Neuronal stem cell (in vitro differentiated cells): Measurements from ENCODE around the gene USP36.
"Not testable (repeated sequence)": the region's sequence is repeated elsewhere in the genome, so short reads cannot be mapped to it uniquely, and the experiment has no call there.

Experiments
- DNase-seq: peaks from one replicate; pipeline ENCODE4 v3.0.0-alpha.2; 2013; ENCODE audit warnings: low spot score
- H2AFZ ChIP-seq: one replicate; pipeline ENCODE4 v1.6.1; 2013; ENCODE audit warnings: mild to moderate bottlenecking, low read length, inconsistent platforms
- H2AK5ac ChIP-seq: 2 replicates; pipeline ENCODE4 v1.6.1; 2013; ENCODE audit warnings: low read depth, mild to moderate bottlenecking, inconsistent platforms, low read length, moderate library complexity, mixed read lengths
- H2BK120ac ChIP-seq: 2 replicates; pipeline ENCODE4 v1.6.1; 2013; ENCODE audit warnings: low read depth, mild to moderate bottlenecking, inconsistent platforms, low read length, moderate library complexity, mixed read lengths
- H2BK12ac ChIP-seq: one replicate; pipeline ENCODE4 v1.6.1; 2013; ENCODE audit warnings: low read length, inconsistent platforms
- H2BK15ac ChIP-seq: 2 replicates; pipeline ENCODE4 v1.6.1; 2013; ENCODE audit warnings: mild to moderate bottlenecking, low read length, inconsistent platforms, mixed read lengths
- H2BK5ac ChIP-seq: one replicate; pipeline ENCODE4 v1.6.1; 2013; ENCODE audit warnings: inconsistent platforms, mild to moderate bottlenecking, low read length, moderate library complexity
- H3K14ac ChIP-seq: one replicate; pipeline ENCODE4 v1.6.1; 2013; ENCODE audit warnings: low read length, inconsistent platforms
- H3K18ac ChIP-seq: 2 replicates; pipeline ENCODE4 v1.6.1; 2013; ENCODE audit warnings: low read length, inconsistent platforms
- H3K23ac ChIP-seq: 2 replicates; pipeline ENCODE4 v1.6.1; 2013; ENCODE audit warnings: low read depth, mild to moderate bottlenecking, mixed read lengths, low read length, inconsistent platforms; ENCODE audit not compliant: poor library complexity
- H3K27ac ChIP-seq: replicated peaks from 3 replicates; pipeline ENCODE4 v1.5.1; 2013; ENCODE audit warnings: low read length, inconsistent platforms
- H3K27me3 ChIP-seq, 3 experiments: 2 replicates each; pipeline ENCODE4 v1.6.1; 2013; ENCODE audit warnings: low read length in 3 of 3, mild to moderate bottlenecking in 2 of 3, inconsistent platforms in 1 of 3, low read depth in 1 of 3, mixed read lengths in 1 of 3, moderate library complexity in 1 of 3; ENCODE audit not compliant: control insufficient read depth in 3 of 3, insufficient read depth in 3 of 3
- H3K36me3 ChIP-seq, 2 donors: replicated peaks in 1 of 2; 2 replicates each; pipeline ENCODE4 v1.6.1; 2013; ENCODE audit warnings: low read length in 2 of 2; ENCODE audit not compliant: control insufficient read depth in 2 of 2, insufficient read depth in 2 of 2
- H3K4ac ChIP-seq: 2 replicates; pipeline ENCODE4 v1.6.1; 2013; ENCODE audit warnings: inconsistent platforms, mild to moderate bottlenecking, low read length, moderate library complexity
- H3K4me1 ChIP-seq, 2 donors: 1 replicate in 1 of 2; 2 replicates in 1 of 2; pipeline ENCODE4 v1.6.1; 2013; ENCODE audit warnings: low read length in 2 of 2, low read depth in 1 of 2; ENCODE audit not compliant: control insufficient read depth in 2 of 2, insufficient read depth in 1 of 2
- H3K4me2 ChIP-seq: one replicate; pipeline ENCODE4 v1.6.1; 2013; ENCODE audit warnings: mild to moderate bottlenecking, low read length, inconsistent platforms; ENCODE audit not compliant: insufficient read depth, poor library complexity, severe bottlenecking
- H3K4me3 ChIP-seq, 2 donors: 2 replicates each; pipeline ENCODE4 v1.5.1; 2013; ENCODE audit warnings: low read length in 2 of 2, mild to moderate bottlenecking in 2 of 2, inconsistent platforms in 1 of 2, moderate library complexity in 1 of 2
- H3K79me1 ChIP-seq: one replicate; pipeline ENCODE4 v1.6.1; 2013; ENCODE audit warnings: low read depth, mild to moderate bottlenecking, inconsistent platforms, low read length, moderate library complexity
- H3K9ac ChIP-seq: one replicate; pipeline ENCODE4 v1.6.1; 2013; ENCODE audit warnings: mild to moderate bottlenecking, low read depth, low read length, inconsistent platforms; ENCODE audit not compliant: poor library complexity
- H3K9me3 ChIP-seq, 2 donors: replicated peaks in 1 of 2; 2 replicates each; pipeline versions ENCODE3 to v1.6.1; 2013; ENCODE audit warnings: low read length in 2 of 2, mild to moderate bottlenecking in 2 of 2, inconsistent platforms in 1 of 2, low read depth in 1 of 2, mixed read lengths in 1 of 2, moderate library complexity in 1 of 2; ENCODE audit not compliant: control insufficient read depth in 2 of 2, insufficient read depth in 1 of 2
- H4K8ac ChIP-seq: one replicate; pipeline ENCODE4 v1.6.1; 2013; ENCODE audit warnings: low read depth, mild to moderate bottlenecking, inconsistent platforms, low read length, moderate library complexity
- H4K91ac ChIP-seq: one replicate; pipeline ENCODE4 v1.6.1; 2013; ENCODE audit warnings: low read length, low read depth, mild to moderate bottlenecking, inconsistent platforms; ENCODE audit not compliant: poor library complexity
- WGBS, 2 donors: extraction: QIAGEN DNeasy Blood & Tissue Kit; methylation state at CpG; one replicate each; pipeline ENCODE4 v1.1.7; 2013; ENCODE audit warnings: missing lambda C conversion rate in 2 of 2, mixed read lengths in 1 of 2; ENCODE audit not compliant: insufficient read length in 2 of 2, insufficient replicate concordance in 1 of 2; ENCODE audit errors: extremely low coverage in 2 of 2; 5-methylcytosine and 5-hydroxymethylcytosine counted together

USP36 gene

DNA sequence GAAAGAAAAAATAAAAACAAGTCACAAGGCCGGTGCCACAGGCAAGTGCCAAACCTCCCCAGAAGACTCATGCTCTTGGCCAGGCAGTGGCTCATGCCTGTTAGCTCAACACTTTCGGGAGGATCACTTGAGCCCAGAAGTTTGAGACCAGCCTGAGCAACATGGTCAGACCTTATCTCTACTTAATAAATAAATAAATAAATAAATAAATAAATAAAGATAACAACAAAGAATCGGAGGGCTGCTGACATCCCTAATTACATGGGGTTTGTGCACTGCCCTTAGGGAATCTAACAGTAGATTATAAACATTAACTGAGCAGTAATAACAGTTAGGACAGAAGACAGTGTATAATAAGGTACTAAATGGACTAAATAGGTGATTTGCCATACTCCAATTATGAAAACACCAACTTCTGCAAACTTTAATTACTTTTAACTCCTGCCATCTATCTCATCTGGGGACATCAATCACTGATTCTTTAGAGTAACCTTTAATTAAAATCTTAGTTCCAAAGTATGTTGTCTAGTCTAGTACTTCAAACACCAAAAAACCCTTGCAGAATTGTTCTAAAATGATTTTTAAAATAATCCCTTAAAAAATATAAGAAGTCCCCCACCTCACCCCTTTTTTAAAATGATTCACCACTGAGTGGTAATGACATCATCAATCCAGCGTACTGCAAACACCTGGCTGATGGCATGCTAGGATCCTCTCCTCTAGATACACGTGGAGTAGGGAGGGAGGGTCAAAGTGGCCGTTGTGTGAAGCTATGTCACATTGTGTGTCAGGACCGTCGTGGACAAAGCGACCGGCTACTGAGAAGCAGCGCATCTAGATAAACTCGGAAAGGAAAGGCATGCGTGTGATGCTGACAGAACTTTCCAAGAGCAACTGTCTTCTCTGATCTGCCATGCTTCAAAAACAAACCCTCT lies 87.0 kb downstream of the USP36 start:
- no peak overlapping the region for H3K27ac ChIP-seq
- no peak overlapping the region for H3K23ac ChIP-seq
- H3K4ac ChIP-seq, result no peak overlapping the region
- peaks cover 2% of the 10 kb centered on the region for H3K79me1 ChIP-seq
- no peak overlapping the region for H4K8ac ChIP-seq
- H3K27me3 ChIP-seq, result no peaks in the 10 kb centered on the region
- no peak overlapping the region for H2BK5ac ChIP-seq
- H2AFZ ChIP-seq, result no peak overlapping the region
- no peak overlapping the region for H3K9ac ChIP-seq
- no CpG with 5 or more reads among the region's 13 CpGs for WGBS, 2 donors
- H2BK15ac ChIP-seq, result no peak overlapping the region
- no peak overlapping the region for H3K18ac ChIP-seq
- H2AK5ac ChIP-seq, result no peak overlapping the region
- no peak overlapping the region for H3K4me3 ChIP-seq
- no peaks in the 10 kb centered on the region for H3K36me3 ChIP-seq
- DNase-seq, result no peak
- H3K14ac ChIP-seq, result peak overlapping the region; percentile 56
- H3K9me3 ChIP-seq, result no peaks in the 10 kb centered on the region
- H2BK12ac ChIP-seq, result no peak overlapping the region
- no peak overlapping the region for H3K4me2 ChIP-seq
- peaks cover 2% of the 10 kb centered on the region in 2 donors for H3K4me1 ChIP-seq
- no peak overlapping the region for H4K91ac ChIP-seq
- H2BK120ac ChIP-seq, result no peak overlapping the region

DNA sequence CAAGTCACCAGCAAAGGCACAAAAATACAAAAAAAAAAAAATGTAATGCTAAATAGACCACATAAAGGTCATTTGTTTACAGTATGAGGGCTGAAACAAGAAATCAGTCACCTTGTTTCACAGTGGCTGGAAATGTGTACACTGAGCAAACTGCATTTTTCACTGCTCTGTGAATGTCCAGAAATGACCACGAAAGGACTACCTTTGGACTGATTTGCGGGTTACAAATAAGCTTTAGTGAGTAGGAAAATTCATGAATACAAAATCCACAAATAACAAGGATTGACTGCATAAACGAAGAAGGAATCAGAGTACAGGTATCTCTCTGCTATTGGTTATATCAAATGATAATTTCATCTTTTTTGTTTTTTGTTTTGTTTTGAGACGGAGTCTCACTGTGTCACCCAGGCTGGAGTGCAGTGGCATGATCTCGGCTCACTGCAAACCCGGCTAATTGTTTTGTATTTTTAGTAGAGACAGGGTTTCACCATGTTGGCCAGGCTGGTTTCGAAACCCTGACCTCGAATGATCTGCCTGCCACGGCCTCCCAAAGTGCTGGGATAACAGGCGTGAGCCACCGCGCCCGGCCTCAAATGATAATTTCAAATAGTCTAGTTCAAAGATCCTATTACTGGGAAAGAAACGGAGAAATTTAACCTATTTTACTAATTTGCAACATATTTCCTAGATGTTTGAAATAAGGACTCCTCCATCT lies 89.0 kb downstream of the USP36 start:
- WGBS, 2 donors, result no CpG with 5 or more reads among the region's 14 CpGs

DNA sequence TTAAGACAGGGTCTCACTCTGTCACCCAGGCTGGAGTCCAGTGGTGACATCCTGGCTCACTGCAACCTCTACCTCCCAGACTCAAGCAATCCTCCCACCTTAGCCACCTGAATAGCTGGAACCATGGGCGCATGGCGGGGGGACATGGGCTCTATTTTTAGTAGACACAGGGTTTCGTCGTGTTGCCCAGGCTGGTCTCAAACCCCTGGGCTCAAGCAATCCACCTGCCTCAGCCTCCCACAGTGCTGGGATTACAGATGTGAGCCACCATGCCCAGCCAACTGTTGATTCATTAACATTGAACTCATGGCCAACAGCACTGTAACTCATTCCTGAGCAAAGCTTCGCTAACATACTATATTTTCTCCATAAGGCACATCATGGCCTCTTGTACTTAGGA lies 89.6 kb downstream of the USP36 start:
- H3K9ac ChIP-seq, H3K4ac ChIP-seq, H3K4me1 ChIP-seq, H2BK12ac ChIP-seq, H3K14ac ChIP-seq, H3K4me3 ChIP-seq, DNase-seq, H2AFZ ChIP-seq, H3K27me3 ChIP-seq, H3K4me2 ChIP-seq, H3K23ac ChIP-seq, H3K36me3 ChIP-seq, H4K8ac ChIP-seq, H2BK15ac ChIP-seq, H2BK5ac ChIP-seq, H3K9me3 ChIP-seq, H2BK120ac ChIP-seq, H2AK5ac ChIP-seq, H4K91ac ChIP-seq, H3K79me1 ChIP-seq, H3K18ac ChIP-seq, H3K27ac ChIP-seq: not testable (repeated sequence)
- WGBS, 2 donors, result no CpG with 5 or more reads among the region's 5 CpGs

More for the DNA sequence above, 89.0 kb downstream of the USP36 start:
- H3K18ac ChIP-seq, result no peak overlapping the region
- no peak overlapping the region for H3K4me2 ChIP-seq
- H2AK5ac ChIP-seq, result no peak overlapping the region
- no peak overlapping the region for H2BK120ac ChIP-seq
- no peak overlapping the region for H3K14ac ChIP-seq
- H3K9me3 ChIP-seq, result no peaks in the 10 kb centered on the region
- H3K36me3 ChIP-seq, result no peaks in the 10 kb centered on the region
- H2BK12ac ChIP-seq, result no peak overlapping the region
- H2AFZ ChIP-seq, result no peak overlapping the region
- H3K4ac ChIP-seq, result no peak overlapping the region
- no peak overlapping the region for H4K91ac ChIP-seq
- H3K27me3 ChIP-seq, result no peaks in the 10 kb centered on the region
- no peak for DNase-seq
- H3K27ac ChIP-seq, result no peak overlapping the region
- H3K23ac ChIP-seq, result no peak overlapping the region
- no peak overlapping the region for H2BK15ac ChIP-seq
- H3K9ac ChIP-seq, result no peak overlapping the region
- no peak overlapping the region for H4K8ac ChIP-seq
- no peak overlapping the region for H3K4me3 ChIP-seq
- H3K4me1 ChIP-seq, result peaks cover 0 to 2% of the 10 kb centered on the region in 2 donors
- no peak overlapping the region for H2BK5ac ChIP-seq
- peaks cover 2% of the 10 kb centered on the region for H3K79me1 ChIP-seq

DNA sequence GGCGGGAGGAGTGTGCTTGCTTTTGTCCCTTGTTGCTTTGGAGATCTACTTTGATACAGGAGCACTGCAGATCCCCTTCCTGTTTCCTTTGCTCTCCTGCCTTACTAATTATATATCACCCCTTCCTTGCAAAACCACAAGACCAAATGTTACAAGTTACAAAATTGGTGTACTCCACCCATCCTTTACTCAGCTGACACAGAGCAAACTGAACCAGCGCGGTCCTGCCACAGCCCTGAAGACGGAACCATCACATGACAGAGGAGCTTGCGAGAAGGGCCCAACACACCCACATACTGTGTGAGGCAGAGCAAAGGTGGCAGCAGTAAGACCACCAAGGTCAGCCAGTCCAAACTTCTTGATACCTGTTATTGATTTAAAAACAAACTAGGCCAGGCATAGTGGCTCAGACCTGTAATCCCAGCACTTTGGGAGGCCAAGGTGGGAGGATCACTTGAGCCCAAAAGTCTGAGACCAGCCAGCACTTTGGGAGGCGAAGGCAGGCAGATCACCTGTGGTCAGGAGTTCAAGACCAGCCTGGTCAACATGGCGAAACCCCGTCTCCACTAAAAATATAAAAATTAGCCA lies 91.8 kb downstream of the USP36 start:
- Histone ChIP-seq H3K79me1 (peaks cover under 1% of the 10 kb centered on the region), H2BK15ac (no peak overlapping the region), H3K4me1 (peaks cover 0 to 2% of the 10 kb centered on the region in 2 donors), H3K4ac (no peak overlapping the region), H3K23ac (no peak overlapping the region), H2AFZ (no peak overlapping the region), H3K36me3 (no peaks in the 10 kb centered on the region), H3K18ac (no peak overlapping the region), H4K91ac (no peak overlapping the region), H2AK5ac (no peak overlapping the region), H2BK12ac (no peak overlapping the region), H3K4me3 (no peak overlapping the region), H3K27ac (no peak overlapping the region), H3K27me3 (no peaks in the 10 kb centered on the region), H3K4me2 (no peak overlapping the region), H3K9me3 (no peaks in the 10 kb centered on the region), H3K14ac (no peak overlapping the region), H2BK120ac (no peak overlapping the region), H3K9ac (no peak overlapping the region), H2BK5ac (no peak overlapping the region), H4K8ac (no peak overlapping the region)
- DNase-seq, result no peak
- WGBS, 2 donors, result no CpG with 5 or more reads among the region's 8 CpGs
